ENCODE results near the gene PIGZ. TPM values are rescaled to one million over a fixed set of nuclear protein-coding genes. Genes with fewer than 3 reads are reported as not detected.

PIGZ gene
- 3.5 and 5.5 TPM in 2 replicates for total RNA-seq

GRCh38 chr3:196968233-196969133 is at the start of gene PIGZ:
Gene PIGZ, minus strand, starts transcription at chr3:196968833. Its CDS starts 16,802 bp downstream, at chr3:196952031.

GRCh38 chr3:196942226-196942914 is 26.3 kb downstream of the PIGZ start, which contains the start of gene NCBP2:
Gene NCBP2, minus strand, starts transcription at chr3:196942528. Its CDS starts 25 bp downstream, at chr3:196942503.

Other genes with a start within 250 kb of the PIGZ start
- gene PAK2, start 229.0 kb downstream of the PIGZ start, total RNA-seq = 22.1 and 26.4 TPM in 2 replicates
- gene SENP5, start 100.9 kb downstream of the PIGZ start, total RNA-seq = 15.9 and 19.1 TPM in 2 replicates
- 42.4 and 43.2 TPM in 2 replicates for gene NCBP2, start 26.3 kb downstream of the PIGZ start, total RNA-seq
- gene MELTF, start 61.0 kb upstream of the PIGZ start, total RNA-seq = 52.1 and 87.5 TPM in 2 replicates

Measured in pericardium fibroblast (primary cell).